Glutamatergic neuron (in vitro differentiated cells): Measurements from ENCODE around the gene PFN1. TPM values are rescaled to one million over a fixed set of nuclear protein-coding genes. Genes with fewer than 3 reads are reported as not detected.

ENCODE experiments used
- DNase-seq: peaks from one replicate; pipeline ENCODE4 v3.0.0; 2022
- H3K27ac Mint-ChIP-seq: one replicate; pipeline ENCODE4 v1.8.0; 2020; ENCODE audit warnings: mild to moderate bottlenecking, mixed read lengths, inconsistent platforms; ENCODE audit not compliant: unreplicated experiment
- H3K27me3 Mint-ChIP-seq: one replicate; pipeline ENCODE4 v1.8.0; 2020; ENCODE audit warnings: mild to moderate bottlenecking, moderate library complexity, mixed read lengths, inconsistent platforms; ENCODE audit not compliant: unreplicated experiment
- H3K36me3 Mint-ChIP-seq: one replicate; pipeline ENCODE4 v1.8.0; 2020; ENCODE audit warnings: mild to moderate bottlenecking, mixed read lengths, inconsistent platforms; ENCODE audit not compliant: unreplicated experiment
- H3K4me1 Mint-ChIP-seq: one replicate; pipeline ENCODE4 v1.8.0; 2020; ENCODE audit warnings: mild to moderate bottlenecking, low read depth, mixed read lengths, inconsistent platforms; ENCODE audit not compliant: unreplicated experiment
- H3K4me3 Mint-ChIP-seq: one replicate; pipeline ENCODE4 v1.8.0; 2020; ENCODE audit warnings: mild to moderate bottlenecking, mixed read lengths, inconsistent platforms; ENCODE audit not compliant: unreplicated experiment
- H3K9me3 Mint-ChIP-seq: one replicate; pipeline ENCODE4 v1.8.0; 2020; ENCODE audit warnings: mild to moderate bottlenecking, moderate library complexity, mixed read lengths, inconsistent platforms; ENCODE audit not compliant: unreplicated experiment
- CTCF ChIP-seq: fragments of 200-600 bp; sonication (generic); IDR thresholded peaks from one replicate; pipeline ENCODE4 v1.5.0; 2021; ENCODE audit not compliant: partially characterized antibody, unreplicated experiment
- total RNA-seq: library from RNA; stranded (reverse); fragmentation: NEBNext Ultra II Directional; extraction: Animal tissue kit (Norgen Biotek cat#: 25700); gene quantifications from one replicate; pipeline ENCODE4 v1.2.1, GENCODE V29; 2021; ENCODE audit not compliant: unreplicated experiment

The PFN1 gene
- total RNA-seq, 1 donor from 2014 or later: 356 TPM

GRCh38 chr17:4898927-4899326, 49.4 kb downstream of the PFN1 start:
- no peak for TF ChIP-seq CTCF
- peaks cover 20% of the 10 kb centered on the region for H3K27me3 Mint-ChIP-seq
- no peak overlapping the region for H3K27ac Mint-ChIP-seq
- H3K9me3 Mint-ChIP-seq: peaks cover 4% of the 10 kb centered on the region
- no peak overlapping the region for H3K4me3 Mint-ChIP-seq
- no peaks in the 10 kb centered on the region for H3K36me3 Mint-ChIP-seq
- DNase-seq: peak; percentile 48
- H3K4me1 Mint-ChIP-seq: peaks cover 10% of the 10 kb centered on the region

GRCh38 chr17:4898351-4898750, 50.0 kb downstream of the PFN1 start:
- DNase-seq: peak; percentile 54
- H3K27me3 Mint-ChIP-seq: peaks cover 16% of the 10 kb centered on the region
- H3K27ac Mint-ChIP-seq: peak overlapping the region; percentile 66
- TF ChIP-seq CTCF: no peak
- peaks cover 6% of the 10 kb centered on the region for H3K4me1 Mint-ChIP-seq
- H3K9me3 Mint-ChIP-seq: peaks cover 4% of the 10 kb centered on the region
- no peaks in the 10 kb centered on the region for H3K36me3 Mint-ChIP-seq
- H3K4me3 Mint-ChIP-seq: peak overlapping the region; percentile 76

- TF ChIP-seq CTCF: no peak
- Mint-ChIP-seq H3K9me3 (peaks cover 4% of the 10 kb centered on the region), H3K36me3 (no peaks in the 10 kb centered on the region), H3K27ac (no peak overlapping the region), H3K27me3 (peaks cover 16% of the 10 kb centered on the region), H3K4me1 (peaks cover 5% of the 10 kb centered on the region), H3K4me3 (no peak overlapping the region)
- DNase-seq: no peak
Measured at GRCh38 chr17:4897785-4898184, 50.5 kb downstream of the PFN1 start.

- H3K9me3 Mint-ChIP-seq: peaks cover 6% of the 10 kb centered on the region
- peaks cover 11% of the 10 kb centered on the region for H3K27me3 Mint-ChIP-seq
- H3K4me1 Mint-ChIP-seq: peaks cover 5% of the 10 kb centered on the region
- no peak overlapping the region for H3K4me3 Mint-ChIP-seq
- no peak overlapping the region for H3K27ac Mint-ChIP-seq
- DNase-seq: no peak
- no peak for TF ChIP-seq CTCF
- H3K36me3 Mint-ChIP-seq: no peaks in the 10 kb centered on the region
Measured at GRCh38 chr17:4897198-4897687, 51.1 kb downstream of the PFN1 start.

- Mint-ChIP-seq H3K27me3 (peaks cover 10% of the 10 kb centered on the region), H3K4me3 (no peak overlapping the region), H3K36me3 (no peaks in the 10 kb centered on the region), H3K9me3 (peaks cover 4% of the 10 kb centered on the region), H3K27ac (no peak overlapping the region), H3K4me1 (peaks cover 5% of the 10 kb centered on the region)
- no peak for DNase-seq
- TF ChIP-seq CTCF: no peak
Measured at GRCh38 chr17:4896332-4897197, 51.8 kb downstream of the PFN1 start.
